Measurements from ENCODE around the gene C19orf25.

DNA sequence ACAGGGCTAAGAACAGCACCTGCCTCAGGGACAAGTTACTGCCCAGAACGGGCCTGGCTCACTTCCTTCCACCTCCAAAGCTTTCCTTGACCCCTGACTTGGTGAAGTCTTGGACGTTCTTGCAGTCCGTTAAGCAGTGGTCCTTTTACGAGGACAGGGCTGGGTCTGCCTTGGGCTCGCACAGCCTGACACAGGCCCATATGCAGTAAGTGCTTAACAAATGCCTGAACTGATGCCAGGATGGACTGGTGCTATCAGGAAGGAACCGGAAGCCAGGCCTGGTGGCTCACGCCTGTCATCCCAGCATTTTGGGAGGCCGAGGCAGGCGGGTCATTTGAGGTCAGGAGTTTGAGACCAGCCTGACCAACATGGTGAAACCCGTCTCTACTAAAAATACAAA lies 43.0 kb upstream of the C19orf25 start:
- TF ChIP-seq, protein P1, sequence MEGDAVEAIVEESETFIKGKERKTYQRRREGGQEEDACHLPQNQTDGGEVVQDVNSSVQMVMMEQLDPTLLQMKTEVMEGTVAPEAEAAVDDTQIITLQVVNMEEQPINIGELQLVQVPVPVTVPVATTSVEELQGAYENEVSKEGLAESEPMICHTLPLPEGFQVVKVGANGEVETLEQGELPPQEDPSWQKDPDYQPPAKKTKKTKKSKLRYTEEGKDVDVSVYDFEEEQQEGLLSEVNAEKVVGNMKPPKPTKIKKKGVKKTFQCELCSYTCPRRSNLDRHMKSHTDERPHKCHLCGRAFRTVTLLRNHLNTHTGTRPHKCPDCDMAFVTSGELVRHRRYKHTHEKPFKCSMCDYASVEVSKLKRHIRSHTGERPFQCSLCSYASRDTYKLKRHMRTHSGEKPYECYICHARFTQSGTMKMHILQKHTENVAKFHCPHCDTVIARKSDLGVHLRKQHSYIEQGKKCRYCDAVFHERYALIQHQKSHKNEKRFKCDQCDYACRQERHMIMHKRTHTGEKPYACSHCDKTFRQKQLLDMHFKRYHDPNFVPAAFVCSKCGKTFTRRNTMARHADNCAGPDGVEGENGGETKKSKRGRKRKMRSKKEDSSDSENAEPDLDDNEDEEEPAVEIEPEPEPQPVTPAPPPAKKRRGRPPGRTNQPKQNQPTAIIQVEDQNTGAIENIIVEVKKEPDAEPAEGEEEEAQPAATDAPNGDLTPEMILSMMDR (conservative IDR thresholded peaks at IDR 0.05), result no peak
- TF ChIP-seq ZFX (IDR thresholded peaks at IDR 0.05), result no peak
